ENCODE results near the gene PPP3R1. TPM values are rescaled to one million over a fixed set of nuclear protein-coding genes. Genes with fewer than 3 reads are reported as not detected.

Gene PPP3R1
- total and polyA plus RNA-seq, 9 of the 15 experiments (the other 6 are each of a cell fraction or from before 2014, with no cell fraction given), result 3.7 to 70.0 (median 24.8) TPM

- TF ChIP-seq ZHX1 (conservative IDR thresholded peaks at IDR 0.05; ENCODE audit: low read length), result no peak
- 0 out of 2 replicates have a peak, but pooled peaks have one; percentile 42 for TF ChIP-seq ZBTB43 (CRISPR knock-in tag; IDR thresholded peaks at IDR 0.05)
- no peak for TF ChIP-seq MED1 (CRISPR knock-in tag; IDR thresholded peaks at IDR 0.05; ENCODE audit: borderline replicate concordance)
- peak; percentile 97 for TF ChIP-seq STAT5A (IDR thresholded peaks at IDR 0.05; ENCODE audit: borderline replicate concordance, low read length)
- no peak for TF ChIP-seq FOXJ3 (CRISPR knock-in tag; IDR thresholded peaks at IDR 0.05)
- no peak for TF ChIP-seq POLR2AphosphoS2 (IDR thresholded peaks at IDR 0.05; ENCODE audit: low read length)
- TF ChIP-seq HDAC6 (IDR thresholded peaks at IDR 0.05; ENCODE audit: low read depth, low read length), result no peak
- TF ChIP-seq CEBPZ (IDR thresholded peaks at IDR 0.05; ENCODE audit: borderline replicate concordance, low read depth, low read length), result no peak
- TF ChIP-seq MCM7 (IDR thresholded peaks at IDR 0.05), result no peak
- no peak for TF ChIP-seq SAFB (IDR thresholded peaks at IDR 0.05; ENCODE audit: borderline replicate concordance, low read depth, low read length)
- TF ChIP-seq TEAD4 (IDR thresholded peaks at IDR 0.05; ENCODE audit: low read length), result peak; percentile 100
- TF ChIP-seq TEAD4 (CRISPR knock-in tag; IDR thresholded peaks at IDR 0.05; ENCODE audit: borderline replicate concordance), result no peak
- TF ChIP-seq GABPB1 (CRISPR knock-in tag; IDR thresholded peaks at IDR 0.05), result no peak
- no peak for TF ChIP-seq ZNF384 (IDR thresholded peaks at IDR 0.05; ENCODE audit: low read depth, low read length)
- no peak for TF ChIP-seq FOXP4 (CRISPR knock-in tag; IDR thresholded peaks at IDR 0.05; ENCODE audit: borderline replicate concordance)
- peak; percentile 72 for TF ChIP-seq CREM (IDR thresholded peaks at IDR 0.05; ENCODE audit: low read depth)
- TF ChIP-seq ZZZ3 (IDR thresholded peaks at IDR 0.05), result no peak
- TF ChIP-seq KDM2B (CRISPR knock-in tag; IDR thresholded peaks at IDR 0.05), result no peak
- TF ChIP-seq ZBED1 (IDR thresholded peaks at IDR 0.05), result peak; percentile 87; the same call in 1 of the 2 replicates
Observed at GRCh38 chr2:68135448-68136320, 116.6 kb downstream of the PPP3R1 start (continued).

All from K562 (cell line).